Activated gamma-delta T cell treated with Interleukin-2 at 50 U/mL for 16 hours (primary cell): ENCODE measurements around the gene BACH1.

Source experiments
- DNase-seq: peaks from one replicate; pipeline ENCODE4 v3.0.0-alpha.2; 2020

Gene BACH1

DNA sequence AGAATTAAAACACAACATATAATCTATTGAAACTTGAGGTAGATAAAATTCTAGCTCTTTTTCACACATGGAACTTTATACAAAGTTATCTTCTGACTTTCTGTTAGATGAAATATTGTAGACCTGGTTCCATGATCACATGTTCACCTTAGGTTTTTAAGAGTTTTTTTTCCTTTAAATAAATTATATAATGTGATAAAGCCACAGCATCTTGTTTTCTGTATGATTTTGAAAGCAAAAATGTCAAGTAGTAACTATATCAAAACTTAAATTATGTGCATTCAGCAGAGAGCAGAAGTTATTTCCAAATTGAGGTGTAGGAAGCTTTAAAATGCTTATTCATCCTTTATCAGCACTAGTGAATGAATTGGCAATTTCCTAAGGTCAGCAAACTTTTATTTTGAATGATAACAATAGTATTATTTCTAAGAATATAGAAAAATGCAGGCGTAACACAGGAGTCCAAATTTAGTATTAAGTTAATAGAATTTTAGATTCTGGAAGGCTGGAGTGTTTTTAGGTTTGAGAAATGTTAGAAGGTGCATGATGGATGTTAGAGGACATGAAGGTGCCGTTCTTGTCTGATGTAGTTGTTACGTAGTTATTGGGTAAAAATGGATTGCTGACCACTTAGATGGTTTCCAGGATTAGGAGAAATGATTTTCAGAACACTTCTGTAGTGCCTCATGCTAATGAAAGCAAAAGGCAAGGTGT lies 17.5 kb downstream of the BACH1 start:
- DNase-seq, result no peak

DNA sequence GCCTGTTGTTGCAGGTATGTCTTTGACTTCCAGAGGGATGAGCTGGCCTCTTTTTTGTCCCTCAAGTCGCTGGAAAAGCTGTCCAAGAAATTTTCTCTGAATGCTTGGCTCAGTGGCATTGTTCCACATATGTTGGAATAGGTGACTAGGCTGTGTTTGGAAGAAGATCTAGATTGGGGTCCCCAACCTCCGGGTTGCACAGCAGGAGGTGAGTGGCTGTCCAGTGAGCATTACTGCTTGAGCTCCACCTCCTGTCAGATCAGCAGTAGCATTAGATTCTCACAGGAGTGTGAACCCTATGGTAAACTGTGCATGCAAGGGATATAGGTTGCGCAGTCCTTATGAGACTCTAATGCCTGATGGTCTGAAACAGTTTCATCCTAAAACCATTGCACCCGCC lies 18.1 kb downstream of the BACH1 start:
- no peak for DNase-seq

DNA sequence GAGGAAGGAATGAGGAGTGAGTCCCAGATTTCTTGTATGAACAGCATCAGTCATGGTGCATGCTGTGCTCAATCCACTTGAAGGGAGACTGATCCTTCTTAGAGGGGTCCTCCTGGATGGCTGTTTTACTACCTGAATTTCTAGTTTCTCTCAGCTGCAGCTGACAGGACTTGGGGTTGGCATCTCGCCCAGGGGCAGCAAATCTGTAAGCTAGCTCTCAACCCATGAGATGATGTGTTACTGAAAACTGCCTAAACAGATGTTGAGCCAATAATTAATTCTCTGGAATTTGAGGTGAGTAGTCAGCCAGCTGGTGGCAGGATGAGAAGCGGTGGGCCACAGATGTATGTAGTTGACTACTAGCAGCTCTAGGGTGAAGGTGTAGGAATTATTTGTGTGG lies 19.6 kb downstream of the BACH1 start:
- no peak for DNase-seq

DNA sequence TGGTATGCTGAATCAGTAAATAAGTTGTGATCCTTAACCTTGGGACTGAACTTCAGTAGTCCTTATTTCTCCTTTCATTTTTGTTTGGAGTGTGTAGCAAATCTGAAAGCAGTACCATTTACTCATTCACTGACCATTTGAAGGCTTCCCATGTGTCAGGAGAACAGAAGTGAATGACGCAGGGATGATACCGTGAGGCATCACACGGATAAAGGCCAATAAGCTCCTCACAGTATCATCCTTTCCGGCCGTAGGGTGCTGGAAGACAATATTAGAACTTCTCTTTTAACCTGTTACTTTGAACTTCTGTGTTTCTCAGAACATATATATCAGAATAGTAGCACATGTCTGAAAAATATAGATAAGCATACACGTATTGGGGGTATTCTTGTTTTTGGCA lies 21.3 kb downstream of the BACH1 start:
- DNase-seq, result no peak

DNA sequence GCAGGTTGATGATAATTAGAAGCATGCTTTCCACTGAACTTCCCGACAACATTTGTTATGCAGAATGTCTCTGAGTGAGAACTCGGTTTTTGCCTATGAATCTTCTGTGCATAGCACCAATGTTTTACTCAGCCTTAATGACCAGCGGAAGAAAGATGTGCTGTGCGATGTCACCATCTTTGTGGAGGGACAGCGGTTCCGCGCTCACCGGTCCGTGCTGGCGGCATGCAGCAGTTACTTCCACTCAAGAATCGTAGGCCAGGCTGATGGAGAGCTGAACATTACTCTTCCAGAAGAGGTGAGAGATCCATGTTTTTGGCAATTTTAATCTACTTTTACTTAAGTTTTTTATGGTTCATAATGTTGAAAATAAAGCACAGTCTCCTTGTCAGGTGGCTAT lies 22.5 kb downstream of the BACH1 start:
- DNase-seq, result no peak

DNA sequence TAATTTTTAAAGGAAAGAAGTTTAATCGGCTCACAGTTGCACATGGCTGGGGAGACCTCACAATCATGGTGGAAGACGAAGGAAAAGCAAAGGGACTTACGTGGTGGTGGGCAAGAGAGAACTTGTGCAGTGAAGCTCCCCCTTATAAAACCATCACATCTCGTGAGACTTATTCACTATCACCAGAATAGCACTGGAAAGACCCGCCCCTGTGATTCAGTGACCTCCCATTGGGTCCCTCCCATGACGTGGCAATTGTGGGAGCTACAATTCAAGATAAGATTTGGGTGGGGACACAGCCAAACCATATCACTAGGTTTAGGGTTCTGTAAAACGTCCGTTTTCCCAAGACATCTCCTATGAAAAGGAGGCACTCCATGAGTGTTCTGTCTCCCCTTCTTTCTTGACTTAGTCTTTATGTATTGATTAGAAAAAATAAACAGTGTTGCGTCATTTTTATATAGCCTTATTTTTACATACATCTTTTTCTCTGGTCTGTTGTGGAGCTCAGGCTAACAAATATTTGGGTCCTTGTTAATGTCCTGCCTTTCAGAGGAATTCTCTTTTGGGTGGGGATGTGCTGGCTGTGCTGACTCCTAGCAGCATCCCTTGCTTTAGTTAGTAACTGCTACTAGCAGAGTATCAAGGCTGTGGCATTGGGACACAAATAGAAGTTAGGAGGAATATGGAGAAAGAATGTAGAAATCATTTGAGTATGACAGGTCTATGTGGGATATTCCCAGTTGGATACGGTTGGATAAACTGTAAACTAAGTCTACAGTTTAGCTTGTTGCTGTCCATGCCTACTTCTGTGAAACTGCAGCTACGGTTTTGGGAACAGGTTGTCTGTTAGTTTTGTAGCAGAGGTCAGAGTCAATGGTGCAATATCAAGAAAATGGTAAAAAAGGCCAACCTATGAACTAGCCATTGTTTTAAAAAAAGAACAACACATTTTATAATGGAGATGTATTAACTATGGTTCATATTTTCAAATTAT lies 23.5 kb downstream of the BACH1 start:
- DNase-seq, result no peak

DNA sequence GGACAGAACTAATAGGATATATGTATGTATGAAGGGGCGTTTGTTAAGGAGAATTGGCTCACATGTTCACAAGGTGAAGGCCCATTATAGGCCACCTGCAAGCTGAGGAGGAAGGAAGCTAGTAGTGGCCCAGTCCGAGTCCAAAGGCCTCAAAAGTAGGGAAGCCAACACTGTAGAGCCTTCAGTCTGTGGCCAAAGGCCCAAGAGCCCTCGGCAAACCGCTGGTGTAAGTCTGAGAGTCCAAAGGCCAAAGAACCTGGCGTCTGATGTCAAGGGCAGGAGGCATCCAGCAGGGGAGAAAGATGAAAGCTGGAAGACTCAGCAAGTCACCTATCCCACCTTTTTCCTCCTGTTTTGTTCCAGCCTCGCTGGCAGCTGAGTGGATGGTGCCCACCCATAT lies 24.5 kb downstream of the BACH1 start:
- no peak for DNase-seq

DNA sequence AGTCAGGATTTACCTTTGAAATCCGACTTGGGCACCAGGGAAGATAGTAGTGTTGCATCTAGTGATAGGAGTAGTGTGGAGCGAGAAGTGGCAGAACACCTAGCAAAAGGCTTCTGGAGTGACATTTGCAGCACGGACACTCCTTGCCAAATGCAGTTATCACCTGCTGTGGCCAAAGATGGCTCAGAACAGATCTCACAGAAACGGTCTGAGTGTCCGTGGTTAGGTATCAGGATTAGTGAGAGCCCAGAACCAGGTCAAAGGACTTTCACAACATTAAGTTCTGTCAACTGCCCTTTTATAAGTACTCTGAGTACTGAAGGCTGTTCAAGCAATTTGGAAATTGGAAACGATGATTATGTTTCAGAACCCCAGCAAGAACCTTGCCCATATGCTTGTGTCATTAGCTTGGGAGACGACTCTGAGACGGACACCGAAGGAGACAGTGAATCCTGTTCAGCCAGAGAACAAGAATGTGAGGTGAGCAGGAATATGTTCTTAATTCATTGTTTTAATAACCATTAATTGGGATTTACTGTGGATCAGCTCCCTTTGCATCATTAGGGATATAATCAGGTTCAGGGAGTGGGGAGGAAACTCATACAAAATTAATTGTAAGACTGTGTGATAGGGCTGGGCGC lies 28.3 kb downstream of the BACH1 start:
- DNase-seq, result no peak

DNA sequence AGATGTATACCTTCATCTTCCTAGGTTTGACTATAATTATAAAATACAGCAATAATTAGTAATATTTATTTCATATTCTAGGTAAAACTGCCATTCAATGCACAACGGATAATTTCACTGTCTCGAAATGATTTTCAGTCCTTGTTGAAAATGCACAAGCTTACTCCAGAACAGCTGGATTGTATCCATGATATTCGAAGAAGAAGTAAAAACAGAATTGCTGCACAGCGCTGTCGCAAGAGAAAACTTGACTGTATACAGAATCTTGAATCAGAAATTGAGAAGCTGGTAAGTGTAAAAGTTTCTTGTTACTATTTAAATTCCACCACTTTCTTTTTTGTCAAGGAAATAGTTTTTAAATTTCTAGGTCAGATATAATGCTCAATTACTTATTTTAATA lies 30.7 kb downstream of the BACH1 start:
- no peak for DNase-seq

DNA sequence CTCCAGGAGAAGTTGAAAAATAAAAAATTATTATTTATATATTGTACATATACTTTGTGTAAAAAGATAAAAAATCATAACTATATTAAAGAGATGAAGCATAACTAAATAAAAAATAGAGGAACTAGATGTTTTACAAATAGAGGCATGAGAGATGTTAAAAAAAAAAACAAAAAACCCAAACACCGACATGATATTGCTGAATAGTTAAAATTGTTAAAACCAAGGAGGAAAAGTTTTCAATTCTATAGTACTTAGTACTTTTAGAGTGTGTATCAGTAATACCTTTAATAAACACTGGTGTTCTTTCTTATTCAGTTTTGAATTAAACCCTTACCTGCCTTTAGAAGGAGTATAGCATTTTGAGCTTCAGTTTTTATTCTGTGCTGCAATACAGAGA lies 32.1 kb downstream of the BACH1 start:
- DNase-seq, result no peak

DNA sequence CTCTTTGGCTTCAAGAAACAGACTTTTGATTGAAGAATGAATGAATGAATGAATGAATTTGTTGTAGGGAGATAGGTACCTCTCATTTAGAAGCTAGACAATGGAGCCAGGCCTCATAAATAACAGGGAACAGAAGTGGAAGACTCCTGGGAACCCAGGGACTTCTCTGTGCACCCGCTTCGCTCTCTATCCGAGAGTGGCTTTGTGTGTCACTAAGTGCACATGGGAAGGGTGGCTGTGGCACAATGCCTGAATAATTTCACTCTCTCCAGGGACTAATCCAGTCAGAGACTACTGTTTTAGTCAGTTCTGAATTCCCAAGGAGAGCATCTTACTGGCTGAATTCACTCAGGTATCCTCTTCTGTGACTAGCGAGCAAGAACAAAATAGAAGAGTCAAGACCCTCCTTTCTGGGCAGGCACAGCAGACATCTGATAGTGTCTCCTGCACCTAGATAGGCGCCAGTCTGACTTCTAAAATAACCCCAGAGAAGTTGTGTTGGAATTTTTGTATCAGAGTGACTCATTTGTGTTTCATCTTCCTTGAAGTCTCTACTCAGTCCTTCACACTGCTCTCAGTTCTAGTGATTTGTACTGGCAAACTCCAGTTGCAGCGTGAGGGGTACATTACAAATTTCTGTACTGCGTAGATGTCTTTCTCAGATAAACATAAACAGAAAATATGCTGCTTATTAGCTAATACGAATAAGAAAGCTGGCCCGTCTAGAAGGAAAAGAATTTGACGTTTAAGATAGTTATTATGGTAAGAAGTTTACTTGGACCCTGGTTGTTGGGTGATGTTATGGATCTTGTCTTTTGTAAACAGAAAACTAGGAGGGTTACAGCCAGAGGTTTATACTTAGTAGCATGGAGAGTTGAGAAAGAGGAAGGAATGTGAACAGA lies 34.0 kb downstream of the BACH1 start:
- no peak for DNase-seq

DNA sequence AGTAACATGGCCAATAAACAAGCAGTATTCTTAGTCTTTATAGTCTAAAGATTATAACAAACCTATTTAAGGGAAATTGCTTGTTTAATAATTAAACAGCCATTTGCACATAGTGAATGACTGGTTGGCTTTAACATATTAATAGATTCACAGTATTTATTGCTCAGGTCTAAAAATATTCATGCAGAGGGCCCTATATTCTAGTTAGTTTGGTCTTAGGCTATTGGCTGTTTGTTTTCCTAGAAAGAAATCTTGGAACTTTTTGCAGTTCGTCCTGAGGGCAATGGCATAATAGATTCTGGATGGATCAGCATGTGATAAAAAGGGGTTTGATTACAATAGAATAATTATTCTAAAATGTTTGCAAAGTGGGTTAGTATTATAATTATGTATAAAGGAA lies 34.7 kb downstream of the BACH1 start:
- DNase-seq, result no peak

DNA sequence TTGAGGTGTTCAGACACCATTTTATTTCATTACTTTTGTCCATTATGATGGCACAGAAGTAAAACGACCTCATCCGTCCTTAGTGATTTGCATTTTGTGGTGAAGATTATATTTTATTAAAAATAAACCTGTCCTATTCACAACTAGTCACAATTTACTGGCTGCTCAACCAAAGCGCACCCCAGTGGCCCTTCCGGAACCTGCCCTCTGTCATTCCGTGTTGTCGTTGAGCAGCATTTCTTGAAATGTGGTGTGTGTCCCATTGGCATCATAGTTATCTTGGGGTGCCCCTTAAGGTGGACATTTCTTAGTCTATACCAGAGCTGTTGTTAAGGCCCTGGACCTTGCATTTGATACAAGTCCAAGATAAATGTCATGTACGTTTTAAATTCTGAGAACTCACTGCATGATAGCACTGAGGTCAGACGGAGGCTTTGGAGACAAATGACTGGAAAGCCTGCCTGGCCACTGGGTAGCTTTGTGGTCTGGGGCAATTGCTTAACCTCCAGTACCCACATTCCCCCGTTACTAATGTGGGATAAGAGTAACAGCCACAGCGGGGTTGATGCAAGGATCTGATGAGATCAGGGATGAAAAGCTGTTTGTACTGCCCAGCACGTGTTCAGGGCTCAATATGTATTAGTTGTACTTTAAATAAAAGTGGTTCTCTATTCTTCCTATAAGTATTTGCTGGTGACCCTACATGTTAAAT lies 36.2 kb downstream of the BACH1 start:
- no peak for DNase-seq

DNA sequence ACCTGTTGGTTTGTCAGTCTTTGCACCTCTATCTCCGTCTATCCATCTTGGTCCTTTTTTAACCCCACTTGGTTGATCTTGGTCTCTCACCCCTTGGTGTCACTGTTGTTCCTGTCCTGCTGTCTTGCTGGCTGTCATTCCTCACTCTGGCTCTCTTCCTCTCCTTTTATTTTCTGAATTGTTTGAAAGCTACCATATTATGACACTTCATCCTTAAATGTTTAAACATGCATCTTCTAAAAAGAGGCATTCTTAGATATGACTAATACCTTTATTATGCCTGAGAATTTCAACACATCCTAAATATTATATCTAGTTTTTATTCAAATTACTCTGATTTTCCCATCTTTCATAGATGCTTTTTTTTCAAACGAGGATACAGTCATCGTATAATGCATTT lies 37.0 kb downstream of the BACH1 start:
- DNase-seq, result no peak

DNA sequence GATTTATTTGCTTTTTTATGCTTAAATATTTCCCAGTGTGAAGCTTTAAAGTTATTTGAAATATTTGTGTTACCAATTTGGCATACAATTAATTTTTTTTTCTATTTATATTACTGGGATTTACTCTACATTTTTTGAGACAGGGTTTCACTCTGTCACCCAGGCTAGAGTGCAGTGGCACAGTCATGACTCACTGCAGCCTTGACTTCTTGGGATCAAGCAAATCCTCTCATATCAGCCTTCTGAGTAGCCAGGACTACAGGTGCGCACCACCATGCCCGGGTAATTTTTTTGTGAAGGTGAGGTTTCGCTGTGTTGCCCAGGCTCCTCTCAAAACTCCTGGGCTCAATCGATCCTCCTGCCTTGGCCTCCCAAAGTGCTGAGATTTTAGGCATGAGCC lies 39.5 kb downstream of the BACH1 start:
- DNase-seq, result no peak

DNA sequence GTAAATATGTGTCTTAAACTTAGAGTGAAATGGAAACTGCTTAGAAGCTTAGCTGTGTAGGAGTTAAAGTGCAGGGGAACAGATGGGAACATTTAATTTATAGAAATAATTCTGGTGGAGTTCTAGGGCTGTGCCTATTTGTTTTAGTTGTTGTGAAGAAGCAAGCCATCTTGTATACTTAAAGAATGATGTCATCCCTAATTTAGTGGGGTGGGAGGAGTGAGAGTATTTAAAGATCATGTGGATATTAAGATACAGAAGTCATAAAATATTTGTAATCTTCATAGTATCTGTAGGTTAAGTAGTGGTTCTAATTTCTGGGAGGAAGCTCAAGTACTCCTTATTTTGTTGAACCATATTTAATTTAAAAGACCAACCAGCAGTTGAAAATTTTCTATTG lies 41.5 kb downstream of the BACH1 start:
- no peak for DNase-seq

DNA sequence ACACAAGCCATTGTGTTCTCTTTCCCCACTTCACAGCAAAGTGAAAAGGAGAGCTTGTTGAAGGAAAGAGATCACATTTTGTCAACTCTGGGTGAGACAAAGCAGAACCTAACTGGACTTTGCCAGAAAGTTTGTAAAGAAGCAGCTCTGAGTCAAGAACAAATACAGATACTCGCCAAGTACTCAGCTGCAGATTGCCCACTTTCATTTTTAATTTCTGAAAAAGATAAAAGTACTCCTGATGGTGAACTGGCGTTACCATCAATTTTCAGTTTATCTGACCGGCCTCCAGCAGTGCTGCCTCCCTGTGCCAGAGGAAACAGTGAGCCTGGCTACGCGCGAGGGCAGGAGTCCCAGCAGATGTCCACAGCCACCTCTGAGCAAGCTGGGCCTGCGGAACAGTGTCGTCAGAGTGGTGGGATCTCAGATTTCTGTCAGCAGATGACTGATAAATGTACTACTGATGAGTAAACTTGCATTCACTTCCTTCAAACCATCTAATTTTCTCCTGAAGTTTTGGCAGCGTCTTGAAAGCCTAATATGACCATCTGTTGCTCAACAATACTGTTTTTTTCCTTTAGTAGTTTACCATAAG lies 43.7 kb downstream of the BACH1 start:
- no peak for DNase-seq

DNA sequence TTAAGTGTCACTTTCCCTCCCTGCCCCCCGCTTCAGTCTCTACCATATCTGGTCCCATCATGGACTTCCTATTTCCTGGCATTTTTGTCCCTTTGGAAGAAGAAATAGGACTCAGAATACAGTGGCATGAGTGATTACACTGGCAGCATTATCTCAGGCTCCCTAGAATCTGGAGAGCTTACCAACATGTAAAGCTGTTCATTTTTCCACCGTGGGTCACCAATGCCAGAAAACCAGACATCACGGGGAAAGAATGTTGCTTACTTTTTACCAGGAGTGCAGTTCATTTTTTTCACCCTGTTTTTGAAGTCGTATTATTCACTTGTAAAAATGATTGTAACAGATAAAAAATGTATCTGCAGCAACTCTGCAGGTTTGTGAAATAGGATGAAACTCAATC lies 44.8 kb downstream of the BACH1 start:
- DNase-seq, result no peak

DNA sequence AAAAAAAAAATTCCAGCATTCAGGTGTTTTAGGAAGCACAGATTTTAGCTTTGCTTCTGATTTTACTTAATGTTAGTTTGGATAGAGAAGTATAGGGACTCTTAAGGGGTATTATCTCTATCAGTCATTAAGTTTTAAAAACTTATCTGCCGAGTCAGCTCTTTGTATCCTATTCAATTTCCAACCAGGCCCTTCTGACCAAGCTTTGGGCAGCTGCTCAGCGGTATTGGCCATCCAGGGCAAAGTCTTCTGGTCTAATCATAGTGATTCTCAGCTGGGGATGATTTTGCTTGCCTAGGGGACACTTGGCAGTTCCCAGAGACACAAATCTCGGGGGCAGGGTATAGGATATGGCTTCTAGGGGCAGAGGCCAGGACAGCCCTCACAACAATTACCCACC lies 47.6 kb downstream of the BACH1 start:
- DNase-seq, result no peak

DNA sequence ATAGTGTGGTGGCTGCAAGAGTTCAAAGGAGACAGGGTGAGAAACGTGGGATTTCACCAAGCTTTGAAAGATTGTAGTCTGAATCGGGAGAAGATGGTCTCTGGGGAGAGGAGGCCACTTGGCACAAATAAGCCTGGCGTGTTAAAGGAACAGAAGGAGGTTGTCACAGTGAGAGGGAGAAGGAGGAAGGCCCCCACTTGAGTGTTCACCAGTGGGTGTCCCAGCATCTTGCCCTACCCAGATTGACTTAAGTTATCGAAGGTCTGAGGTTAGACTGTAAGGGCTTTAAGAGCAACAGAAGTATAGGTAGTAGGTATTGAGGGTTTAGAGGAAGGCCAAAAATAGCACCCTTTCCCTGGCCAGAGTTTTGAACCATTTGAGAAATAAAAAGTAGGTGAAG lies 48.0 kb downstream of the BACH1 start:
- no peak for DNase-seq

DNA sequence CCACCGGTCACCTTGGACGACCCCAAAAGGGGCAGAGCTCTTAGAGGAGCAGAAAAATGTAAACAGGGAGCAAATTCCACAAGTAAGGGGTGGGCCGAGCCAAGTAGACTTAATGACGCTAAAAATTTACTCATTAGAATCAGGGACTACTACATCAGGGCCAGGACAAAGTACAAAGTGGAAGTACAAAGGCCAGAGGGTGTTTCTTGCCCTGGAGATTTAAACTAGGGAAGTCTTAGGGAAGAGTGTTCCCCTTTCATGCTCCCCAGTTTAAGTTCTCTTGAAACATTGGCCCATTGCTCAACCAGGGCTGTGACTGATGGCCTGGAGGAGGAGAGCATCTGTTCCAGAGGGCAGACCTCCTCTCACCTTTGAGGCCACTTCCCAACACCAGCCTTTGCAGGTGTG lies 48.6 kb downstream of the BACH1 start:
- no peak for DNase-seq

DNA sequence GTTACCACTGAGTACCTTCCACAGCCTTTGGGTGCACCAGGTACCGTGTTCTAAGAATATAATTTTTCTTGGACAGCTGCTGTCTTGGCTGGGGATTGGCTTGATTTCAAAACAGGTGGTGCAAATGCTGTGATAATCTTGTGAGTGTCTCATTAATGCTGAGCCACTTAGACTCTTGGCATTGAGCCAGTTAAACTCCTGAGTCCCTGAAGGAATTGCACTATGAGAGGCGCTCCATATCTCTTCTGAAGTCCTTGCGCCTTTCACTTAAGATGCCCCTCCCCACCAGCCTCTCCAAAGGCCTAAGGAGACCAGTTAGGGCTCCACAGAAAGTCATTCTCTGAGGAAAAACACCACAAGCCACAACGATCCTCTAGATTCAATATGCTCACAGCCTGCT lies 51.0 kb downstream of the BACH1 start:
- no peak for DNase-seq
